OCI-LY1 (cell line): ENCODE data around the gene AGMO.

Source experiments
- EZH2 ChIP-seq: fragments of 200-600 bp; sonication (generic), shearing (Covaris generic); IDR thresholded peaks from 2 replicates; pipeline ENCODE4 v1.8.0; 2017; ENCODE audit warnings: borderline replicate concordance, mixed run types, mild to moderate bottlenecking, antibody characterized with exemption, low read length, moderate library complexity, mixed read lengths
- TF ChIP-seq, protein P1 (sequence below): fragments of 200-600 bp; sonication (generic), shearing (Covaris generic); IDR thresholded peaks from 2 replicates; pipeline ENCODE4 v1.5.1; 2017; ENCODE audit warnings: mild to moderate bottlenecking, antibody characterized with exemption, low read length, moderate library complexity, mixed read lengths

DNA sequence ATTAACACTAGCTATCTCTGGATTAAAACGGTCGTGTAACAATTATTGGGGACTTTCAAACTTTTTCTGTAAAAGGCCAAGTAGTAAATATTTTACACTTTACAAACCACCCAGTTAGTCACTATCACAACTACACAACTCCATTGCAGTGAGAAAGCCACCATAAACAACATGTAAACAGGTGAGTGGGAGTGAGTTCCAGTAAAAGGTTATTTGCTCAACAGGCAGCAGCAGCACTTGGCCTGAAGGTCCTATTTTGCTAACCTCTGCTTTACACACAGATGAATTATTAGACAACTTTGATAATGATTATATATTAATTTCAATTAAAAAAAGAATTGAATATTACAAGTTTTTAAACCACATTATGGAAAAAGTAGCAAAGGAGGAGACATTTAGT, 15.8 kb upstream of the AGMO start:
- TF ChIP-seq, protein P1, sequence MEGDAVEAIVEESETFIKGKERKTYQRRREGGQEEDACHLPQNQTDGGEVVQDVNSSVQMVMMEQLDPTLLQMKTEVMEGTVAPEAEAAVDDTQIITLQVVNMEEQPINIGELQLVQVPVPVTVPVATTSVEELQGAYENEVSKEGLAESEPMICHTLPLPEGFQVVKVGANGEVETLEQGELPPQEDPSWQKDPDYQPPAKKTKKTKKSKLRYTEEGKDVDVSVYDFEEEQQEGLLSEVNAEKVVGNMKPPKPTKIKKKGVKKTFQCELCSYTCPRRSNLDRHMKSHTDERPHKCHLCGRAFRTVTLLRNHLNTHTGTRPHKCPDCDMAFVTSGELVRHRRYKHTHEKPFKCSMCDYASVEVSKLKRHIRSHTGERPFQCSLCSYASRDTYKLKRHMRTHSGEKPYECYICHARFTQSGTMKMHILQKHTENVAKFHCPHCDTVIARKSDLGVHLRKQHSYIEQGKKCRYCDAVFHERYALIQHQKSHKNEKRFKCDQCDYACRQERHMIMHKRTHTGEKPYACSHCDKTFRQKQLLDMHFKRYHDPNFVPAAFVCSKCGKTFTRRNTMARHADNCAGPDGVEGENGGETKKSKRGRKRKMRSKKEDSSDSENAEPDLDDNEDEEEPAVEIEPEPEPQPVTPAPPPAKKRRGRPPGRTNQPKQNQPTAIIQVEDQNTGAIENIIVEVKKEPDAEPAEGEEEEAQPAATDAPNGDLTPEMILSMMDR = no peak
- TF ChIP-seq EZH2 = no peak
